SK-N-SH treated with all-trans-retinoic acid at 6 μM for 48 hours (cell line): Measurements from ENCODE around the gene NRN1.

Experiments used
- ATAC-seq: fragments of 200-7000 bp; cut with Tn5 transposase; 3 replicates; pipeline ENCODE4 v1.9.1; 2020; ENCODE audit warnings: mild to moderate bottlenecking, moderate library complexity
- ARNTL ChIP-seq: fragments of 450-650 bp; formaldehyde crosslinking; IDR thresholded peaks from 2 replicates; pipeline ENCODE4 v1.5.0; 2020; ENCODE audit warnings: low read depth, mild to moderate bottlenecking, moderate library complexity, borderline replicate concordance
- BACH2 ChIP-seq: fragments of 250-450 bp; sonication (Bioruptor Pico); IDR thresholded peaks from 2 replicates; pipeline ENCODE4 v1.9.0; 2021; ENCODE audit warnings: mild to moderate bottlenecking, borderline replicate concordance
- CREB5 ChIP-seq: fragments of 250-450 bp; sonication (Bioruptor Pico); IDR thresholded peaks from 2 replicates; pipeline ENCODE4 v1.5.1; 2020; ENCODE audit warnings: low read depth, mild to moderate bottlenecking, moderate library complexity
- CSDC2 ChIP-seq: fragments of 250-450 bp; sonication (Bioruptor Pico); IDR thresholded peaks from 2 replicates; pipeline ENCODE4 v1.5.0; 2020; ENCODE audit warnings: mild to moderate bottlenecking, moderate library complexity
- CSRNP3 ChIP-seq: fragments of 250-450 bp; sonication (Bioruptor Pico); IDR thresholded peaks from 2 replicates; pipeline ENCODE4 v1.5.1; 2021; ENCODE audit warnings: mild to moderate bottlenecking, moderate library complexity
- ESRRG ChIP-seq: fragments of 250-450 bp; sonication (Bioruptor Pico); IDR thresholded peaks from 2 replicates; pipeline ENCODE4 v1.6.1; 2021; ENCODE audit warnings: mild to moderate bottlenecking
- GLIS3 ChIP-seq: fragments of 250-450 bp; sonication (Bioruptor Pico); IDR thresholded peaks from 2 replicates; pipeline ENCODE4 v1.5.0; 2020; ENCODE audit warnings: mild to moderate bottlenecking, moderate library complexity
- ISL1 ChIP-seq: fragments of 250-450 bp; sonication (Bioruptor Pico); IDR thresholded peaks from 2 replicates; pipeline ENCODE4 v2.1.2; 2022; ENCODE audit warnings: mild to moderate bottlenecking, moderate library complexity
- OSR1 ChIP-seq: fragments of 250-450 bp; sonication (Bioruptor Pico); IDR thresholded peaks from 2 replicates; pipeline ENCODE4 v1.8.0; 2022; ENCODE audit warnings: moderate library complexity, mild to moderate bottlenecking, inconsistent platforms
- POU6F1 ChIP-seq: fragments of 250-450 bp; sonication (Bioruptor Pico); IDR thresholded peaks from 2 replicates; pipeline ENCODE4 v1.8.0; 2021; ENCODE audit warnings: low read depth, mild to moderate bottlenecking, moderate library complexity, borderline replicate concordance
- PPARA ChIP-seq: fragments of 250-450 bp; sonication (Bioruptor Pico); IDR thresholded peaks from 2 replicates; pipeline ENCODE4 v1.5.0; 2020; ENCODE audit warnings: mild to moderate bottlenecking, borderline replicate concordance
- TCF4 ChIP-seq: fragments of 250-450 bp; sonication (Bioruptor Pico); IDR thresholded peaks from 2 replicates; pipeline ENCODE4 v1.8.0; 2021; ENCODE audit warnings: mild to moderate bottlenecking, moderate library complexity, borderline replicate concordance
- TOX ChIP-seq: fragments of 250-450 bp; sonication (Bioruptor Pico); IDR thresholded peaks from 2 replicates; pipeline ENCODE4 v1.8.0; 2021; ENCODE audit warnings: mild to moderate bottlenecking, moderate library complexity, borderline replicate concordance
- ZC3H10 ChIP-seq: fragments of 250-450 bp; sonication (Bioruptor Pico); IDR thresholded peaks from 2 replicates; pipeline ENCODE4 v1.5.1; 2021; ENCODE audit warnings: mild to moderate bottlenecking, moderate library complexity
- ZFP3 ChIP-seq: fragments of 250-450 bp; sonication (Bioruptor Pico); IDR thresholded peaks from 2 replicates; pipeline ENCODE4 v1.5.0; 2020; ENCODE audit warnings: mild to moderate bottlenecking, moderate library complexity
- ZFP30 ChIP-seq: fragments of 450-650 bp; formaldehyde crosslinking; IDR thresholded peaks from 2 replicates; pipeline ENCODE4 v1.5.0; 2022; ENCODE audit warnings: mild to moderate bottlenecking, moderate library complexity
- ZNF70 ChIP-seq: fragments of 450-650 bp; formaldehyde crosslinking; IDR thresholded peaks from 2 replicates; pipeline ENCODE4 v1.5.0; 2020; ENCODE audit warnings: mild to moderate bottlenecking, moderate library complexity
- ZNF8 ChIP-seq: fragments of 450-650 bp; formaldehyde crosslinking; IDR thresholded peaks from 2 replicates; pipeline ENCODE4 v1.5.0; 2020; ENCODE audit warnings: mild to moderate bottlenecking, moderate library complexity
- TF ChIP-seq, protein P1 (sequence below): fragments of 250-450 bp; sonication (Bioruptor Pico); IDR thresholded peaks from 2 replicates; pipeline ENCODE4 v1.8.0; 2020; ENCODE audit warnings: mild to moderate bottlenecking, moderate library complexity, borderline replicate concordance

Gene NRN1

DNA sequence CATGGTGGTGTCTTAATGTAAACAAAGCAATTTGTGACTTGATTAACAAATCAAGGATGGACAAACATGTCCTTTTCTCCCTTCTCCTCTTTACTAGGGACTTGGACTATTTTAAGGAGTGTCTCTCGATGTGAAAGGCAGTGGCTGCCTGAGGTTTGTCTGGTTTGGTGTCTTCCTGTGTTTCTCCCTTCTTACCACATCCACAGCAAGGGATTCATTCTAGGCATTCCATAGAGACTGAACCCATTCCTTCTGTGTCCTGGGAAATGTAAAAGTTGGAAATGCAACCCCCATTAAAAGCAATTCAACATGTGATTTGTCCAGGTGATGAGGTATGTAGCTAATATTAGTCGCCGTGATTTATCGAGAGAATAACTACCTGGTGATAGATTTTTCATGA, 15.9 kb downstream of the NRN1 start:
- no peak for TF ChIP-seq CSDC2
- no peak for TF ChIP-seq CREB5 (CRISPR knock-in tag)
- no peak for TF ChIP-seq ZC3H10 (CRISPR knock-in tag)
- no peak for TF ChIP-seq ZNF8 (CRISPR knock-in tag)
- no peak for TF ChIP-seq TOX
- no peak for TF ChIP-seq ESRRG
- no peak for ATAC-seq

- ATAC-seq = peak; percentile 56
- TF ChIP-seq CREB5 (CRISPR knock-in tag) = no peak
Observed at GRCh38 chr6:5989141-5989723, 17.5 kb downstream of the NRN1 start.

DNA sequence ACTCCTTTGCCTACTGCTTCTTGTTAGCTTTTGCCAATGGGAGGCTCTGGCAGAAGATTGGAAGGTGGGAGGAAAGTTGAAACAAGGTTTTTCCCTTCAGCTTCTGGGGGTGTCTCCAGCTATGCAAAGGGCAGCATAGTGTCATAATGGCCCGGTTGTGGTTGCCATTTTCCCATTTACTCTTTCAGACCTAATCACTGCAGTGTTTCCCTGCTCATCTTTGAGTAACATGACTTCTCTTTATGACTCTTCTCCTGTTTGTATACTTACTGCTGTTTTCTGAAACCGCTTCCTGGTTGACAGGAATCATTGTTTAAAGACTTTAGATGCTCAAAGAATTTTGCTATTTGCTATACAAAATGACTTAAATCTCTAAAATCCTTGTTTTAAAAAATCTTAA, 19.9 kb downstream of the NRN1 start:
- TF ChIP-seq TOX = no peak
- no peak for TF ChIP-seq ZNF70 (CRISPR knock-in tag)
- no peak for TF ChIP-seq CREB5 (CRISPR knock-in tag)
- TF ChIP-seq ZFP30 (CRISPR knock-in tag) = no peak
- no peak for TF ChIP-seq ARNTL (CRISPR knock-in tag)
- no peak for TF ChIP-seq ISL1
- no peak for TF ChIP-seq CSRNP3
- TF ChIP-seq PPARA (CRISPR knock-in tag) = no peak
- no peak for TF ChIP-seq TCF4 (CRISPR knock-in tag)
- TF ChIP-seq, protein P1, sequence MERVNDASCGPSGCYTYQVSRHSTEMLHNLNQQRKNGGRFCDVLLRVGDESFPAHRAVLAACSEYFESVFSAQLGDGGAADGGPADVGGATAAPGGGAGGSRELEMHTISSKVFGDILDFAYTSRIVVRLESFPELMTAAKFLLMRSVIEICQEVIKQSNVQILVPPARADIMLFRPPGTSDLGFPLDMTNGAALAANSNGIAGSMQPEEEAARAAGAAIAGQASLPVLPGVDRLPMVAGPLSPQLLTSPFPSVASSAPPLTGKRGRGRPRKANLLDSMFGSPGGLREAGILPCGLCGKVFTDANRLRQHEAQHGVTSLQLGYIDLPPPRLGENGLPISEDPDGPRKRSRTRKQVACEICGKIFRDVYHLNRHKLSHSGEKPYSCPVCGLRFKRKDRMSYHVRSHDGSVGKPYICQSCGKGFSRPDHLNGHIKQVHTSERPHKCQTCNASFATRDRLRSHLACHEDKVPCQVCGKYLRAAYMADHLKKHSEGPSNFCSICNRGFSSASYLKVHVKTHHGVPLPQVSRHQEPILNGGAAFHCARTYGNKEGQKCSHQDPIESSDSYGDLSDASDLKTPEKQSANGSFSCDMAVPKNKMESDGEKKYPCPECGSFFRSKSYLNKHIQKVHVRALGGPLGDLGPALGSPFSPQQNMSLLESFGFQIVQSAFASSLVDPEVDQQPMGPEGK (CRISPR knock-in tag) = no peak
- TF ChIP-seq OSR1 (CRISPR knock-in tag) = no peak
- TF ChIP-seq ZFP3 (CRISPR knock-in tag) = no peak
- no peak for TF ChIP-seq POU6F1 (CRISPR knock-in tag)
- TF ChIP-seq GLIS3 (CRISPR knock-in tag) = no peak
- no peak for TF ChIP-seq ZNF8 (CRISPR knock-in tag)
- ATAC-seq = no peak

- ATAC-seq = no peak
- TF ChIP-seq TOX (no peak), POU6F1 (CRISPR knock-in tag) (no peak), ZFP30 (CRISPR knock-in tag) (no peak), ZNF70 (CRISPR knock-in tag) (no peak), ARNTL (CRISPR knock-in tag) (no peak), ESRRG (no peak), CSRNP3 (no peak), BACH2 (CRISPR knock-in tag) (no peak), CSDC2 (no peak), ISL1 (no peak)
Observed at GRCh38 chr6:5984150-5985089, 22.3 kb downstream of the NRN1 start.
